T-helper 1 cell treated with Interleukin-12 subunit alpha and Interleukin-12 subunit beta and Interleukin-4 antibody, amounts not matched to agents 30 μg/mL and 1 μg/mL, for 36 hours (primary cell): ENCODE results near the gene HOXD13.

Experiments used
- H3K27ac Mint-ChIP-seq: one replicate; pipeline ENCODE4 v1.8.0; 2021; ENCODE audit warnings: mild to moderate bottlenecking, mixed read lengths
- H3K27me3 Mint-ChIP-seq: one replicate; pipeline ENCODE4 v1.8.0; 2021; ENCODE audit warnings: low read depth, mixed read lengths
- H3K36me3 Mint-ChIP-seq: one replicate; pipeline ENCODE4 v1.8.0; 2021; ENCODE audit warnings: low read depth, mixed read lengths
- H3K4me1 Mint-ChIP-seq: one replicate; pipeline ENCODE4 v1.8.0; 2021; ENCODE audit warnings: low read depth, mixed read lengths
- H3K4me3 Mint-ChIP-seq: one replicate; pipeline ENCODE4 v1.8.0; 2021; ENCODE audit warnings: mild to moderate bottlenecking, moderate library complexity, mixed read lengths
- H3K9me3 Mint-ChIP-seq: one replicate; pipeline ENCODE4 v1.8.0; 2021; ENCODE audit warnings: mixed read lengths

The HOXD13 gene

DNA sequence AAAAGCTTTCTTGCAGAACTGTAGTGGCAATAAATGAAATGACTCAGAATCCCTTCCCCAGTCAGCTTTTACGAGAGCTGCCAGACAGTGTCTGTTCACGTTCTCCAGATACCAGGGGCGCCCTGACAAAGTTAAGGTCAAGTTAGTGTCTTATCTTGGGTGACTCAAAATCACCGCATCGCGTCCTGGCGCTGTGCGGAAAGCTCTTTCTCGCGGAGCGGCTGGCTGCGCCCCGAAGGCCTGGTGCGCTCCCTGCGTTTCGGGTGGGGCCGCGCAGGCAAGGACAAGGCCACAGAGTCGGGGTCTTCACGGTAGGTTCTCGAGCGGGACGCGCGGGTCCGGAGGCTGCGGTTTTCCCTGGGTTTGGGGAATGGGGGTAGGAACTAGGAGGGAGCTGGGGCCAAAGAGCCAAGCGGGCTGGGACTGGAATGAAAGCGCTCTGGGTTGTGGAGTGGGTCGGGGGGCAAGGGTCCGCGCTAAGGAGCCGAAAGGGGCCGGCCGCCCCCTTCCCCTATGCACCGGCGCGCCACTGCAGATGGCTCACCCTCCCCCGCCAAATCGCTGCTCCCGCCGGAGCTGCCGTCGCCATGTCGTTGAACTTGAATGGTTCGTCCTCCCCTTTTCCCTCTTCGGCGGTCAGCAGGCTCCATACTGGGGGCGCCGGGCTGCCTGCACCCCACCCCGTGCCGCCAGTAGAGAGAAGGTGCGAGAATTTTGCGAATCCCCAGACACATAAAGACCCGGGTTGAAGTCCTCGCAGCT, 12.0 kb downstream of the HOXD13 start:
- Mint-ChIP-seq H3K27me3 (peaks cover 86% of the 10 kb centered on the region), H3K27ac (peak overlapping the region; percentile 32), H3K9me3 (peaks cover 2% of the 10 kb centered on the region), H3K4me1 (peaks cover 8% of the 10 kb centered on the region), H3K4me3 (no peak overlapping the region), H3K36me3 (no peaks in the 10 kb centered on the region)

DNA sequence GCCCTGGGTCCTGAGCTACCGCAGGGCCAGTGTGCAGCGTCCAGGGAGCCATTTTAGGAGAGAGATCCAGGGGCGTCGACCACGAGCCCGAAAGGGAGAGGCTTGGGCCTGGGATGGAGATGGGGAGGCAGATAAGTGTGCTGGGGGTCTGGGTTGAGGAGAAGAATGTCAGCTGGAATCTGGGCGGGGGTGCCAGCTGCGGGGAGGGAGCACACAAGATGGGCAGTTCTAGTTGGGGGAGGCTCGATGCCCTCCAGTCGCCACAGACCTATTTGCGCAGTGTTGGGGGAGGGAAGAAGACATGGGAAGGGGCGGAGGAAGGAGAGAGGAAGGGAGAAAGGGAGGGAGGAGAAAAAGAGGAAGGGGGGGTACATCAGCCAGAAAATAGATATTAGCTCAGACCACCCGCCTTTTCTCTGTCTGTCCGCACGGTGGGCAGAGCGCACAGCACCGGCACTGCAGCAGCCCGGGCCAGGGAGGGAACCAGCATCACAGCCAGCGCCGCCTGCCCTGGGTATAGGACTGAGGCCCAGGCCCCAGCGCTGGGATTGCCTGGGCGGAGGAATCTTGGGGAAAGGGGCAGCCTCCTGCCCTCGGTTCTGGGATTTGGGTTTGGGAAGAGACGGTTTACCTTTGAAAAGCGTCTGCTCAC, 12.7 kb downstream of the HOXD13 start:
- H3K36me3 Mint-ChIP-seq, result no peaks in the 10 kb centered on the region
- H3K4me1 Mint-ChIP-seq, result peaks cover 8% of the 10 kb centered on the region
- no peak overlapping the region for H3K4me3 Mint-ChIP-seq
- peaks cover 3% of the 10 kb centered on the region for H3K9me3 Mint-ChIP-seq
- H3K27ac Mint-ChIP-seq, result peak overlapping the region; percentile 67
- peaks cover 88% of the 10 kb centered on the region for H3K27me3 Mint-ChIP-seq

DNA sequence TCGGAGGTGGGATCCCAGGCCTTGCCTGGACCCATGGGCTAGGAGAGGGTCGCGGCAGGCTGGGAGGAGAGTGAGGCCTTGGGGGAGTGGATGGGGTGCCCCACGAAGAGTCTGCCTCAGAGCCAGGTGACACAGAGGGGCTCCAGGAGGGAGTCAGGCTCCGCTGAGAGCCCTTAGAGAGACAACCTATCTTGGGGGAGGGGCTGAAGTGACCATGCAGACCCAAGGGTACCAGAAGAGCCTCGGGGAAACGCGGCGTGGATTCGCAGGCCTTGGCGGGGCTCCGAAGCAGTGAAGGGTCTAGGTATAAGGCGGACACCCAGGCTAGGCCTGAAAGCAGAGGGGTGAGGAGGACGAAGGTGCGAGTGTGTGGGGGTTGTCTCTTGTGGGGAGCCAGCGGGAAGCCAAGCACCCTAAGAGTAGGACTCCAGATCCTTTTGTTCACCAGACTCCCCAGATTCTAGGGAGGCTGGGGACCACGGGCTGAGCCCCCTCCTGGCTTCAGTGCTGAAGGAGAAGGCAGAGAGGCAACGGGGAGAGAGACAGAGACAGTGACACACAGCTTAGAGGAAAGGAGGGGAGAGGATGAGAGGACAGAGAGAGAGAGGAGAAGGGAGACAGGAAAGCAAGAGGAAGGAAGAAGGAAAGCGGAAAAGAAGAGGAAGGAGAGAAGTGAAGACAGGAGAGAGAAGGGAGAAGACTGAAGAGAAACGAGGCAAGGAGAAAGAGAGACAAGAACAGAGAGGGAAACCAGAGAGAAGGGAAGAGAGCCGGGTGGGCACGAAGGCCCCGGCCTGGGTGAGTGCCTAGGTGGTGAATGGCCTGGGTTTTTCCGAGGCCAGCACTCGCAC, 13.4 kb downstream of the HOXD13 start:
- H3K4me3 Mint-ChIP-seq, result peak overlapping the region; percentile 8
- H3K4me1 Mint-ChIP-seq, result peaks cover 8% of the 10 kb centered on the region
- no peaks in the 10 kb centered on the region for H3K36me3 Mint-ChIP-seq
- H3K27me3 Mint-ChIP-seq, result peaks cover 89% of the 10 kb centered on the region
- peak overlapping the region; percentile 67 for H3K27ac Mint-ChIP-seq
- H3K9me3 Mint-ChIP-seq, result peaks cover 3% of the 10 kb centered on the region

DNA sequence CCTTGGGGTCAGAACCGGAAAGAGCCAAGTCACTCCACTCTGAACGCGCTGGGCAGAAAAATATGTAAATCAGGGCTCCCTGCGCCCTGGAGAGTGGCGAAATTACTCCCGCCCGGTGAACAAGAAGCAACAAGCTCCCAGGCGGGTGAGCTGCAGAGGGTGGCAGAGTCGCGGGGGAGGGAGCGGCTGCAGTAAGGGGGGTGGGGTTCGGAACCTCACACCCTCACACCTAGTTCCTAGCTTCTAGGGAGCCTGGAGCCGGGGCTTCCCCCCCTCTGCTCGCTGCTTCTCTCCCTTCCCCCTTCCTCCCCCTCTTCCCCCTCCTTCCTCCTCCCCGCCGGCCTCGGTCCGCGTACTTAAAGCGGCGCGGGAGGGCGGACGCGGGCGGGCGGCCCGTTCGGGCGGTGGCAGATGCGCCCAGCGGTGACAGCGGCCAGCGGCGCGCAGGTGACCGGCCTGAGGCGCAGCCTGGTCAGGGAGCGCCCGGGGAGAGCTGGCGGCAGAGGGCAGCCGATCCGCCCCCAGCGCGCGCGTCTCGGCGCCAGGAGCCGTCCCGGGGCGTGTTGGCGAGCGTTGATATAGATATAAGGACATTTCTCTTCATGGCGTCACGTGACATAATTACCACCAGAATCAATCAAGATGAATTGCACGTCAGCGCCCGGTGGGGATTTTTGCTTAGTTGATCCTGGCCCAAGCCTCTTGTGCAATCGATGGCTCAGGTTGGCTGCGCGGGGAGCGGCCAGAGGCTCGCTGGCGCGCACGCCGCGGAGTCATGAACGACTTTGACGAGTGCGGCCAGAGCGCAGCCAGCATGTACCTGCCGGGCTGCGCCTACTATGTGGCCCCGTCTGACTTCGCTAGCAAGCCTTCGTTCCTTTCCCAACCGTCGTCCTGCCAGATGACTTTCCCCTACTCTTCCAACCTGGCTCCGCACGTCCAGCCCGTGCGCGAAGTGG, 14.3 kb downstream of the HOXD13 start, which contains the start of gene HOXD11:
Gene HOXD11 (plus strand): TSS at position 700 of the 959 bp plus-strand sequence. CDS start 76 bp downstream, at position 776.
- Mint-ChIP-seq H3K36me3 (no peaks in the 10 kb centered on the region), H3K27me3 (peaks cover 89% of the 10 kb centered on the region), H3K4me1 (peaks cover 8% of the 10 kb centered on the region), H3K27ac (peak within 1 kb of the TSS; percentile 67), H3K9me3 (peaks cover 3% of the 10 kb centered on the region), H3K4me3 (peak within 1 kb of the TSS; percentile 8)

DNA sequence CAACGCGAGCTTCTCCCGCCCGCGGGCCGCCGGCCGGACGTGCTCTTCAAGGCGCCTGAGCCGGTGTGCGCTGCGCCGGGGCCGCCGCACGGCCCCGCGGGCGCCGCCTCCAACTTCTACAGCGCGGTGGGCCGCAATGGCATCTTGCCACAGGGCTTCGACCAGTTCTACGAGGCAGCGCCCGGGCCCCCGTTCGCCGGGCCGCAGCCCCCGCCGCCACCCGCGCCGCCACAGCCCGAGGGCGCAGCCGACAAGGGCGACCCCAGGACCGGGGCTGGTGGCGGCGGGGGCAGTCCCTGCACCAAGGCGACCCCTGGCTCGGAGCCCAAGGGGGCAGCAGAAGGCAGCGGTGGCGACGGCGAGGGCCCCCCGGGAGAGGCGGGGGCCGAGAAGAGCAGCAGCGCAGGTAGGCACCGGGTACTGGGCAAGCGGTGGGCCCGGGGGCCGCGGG, 15.2 kb downstream of the HOXD13 start:
- Mint-ChIP-seq H3K4me1 (peaks cover 8% of the 10 kb centered on the region), H3K9me3 (peaks cover 3% of the 10 kb centered on the region), H3K4me3 (no peak overlapping the region)

DNA sequence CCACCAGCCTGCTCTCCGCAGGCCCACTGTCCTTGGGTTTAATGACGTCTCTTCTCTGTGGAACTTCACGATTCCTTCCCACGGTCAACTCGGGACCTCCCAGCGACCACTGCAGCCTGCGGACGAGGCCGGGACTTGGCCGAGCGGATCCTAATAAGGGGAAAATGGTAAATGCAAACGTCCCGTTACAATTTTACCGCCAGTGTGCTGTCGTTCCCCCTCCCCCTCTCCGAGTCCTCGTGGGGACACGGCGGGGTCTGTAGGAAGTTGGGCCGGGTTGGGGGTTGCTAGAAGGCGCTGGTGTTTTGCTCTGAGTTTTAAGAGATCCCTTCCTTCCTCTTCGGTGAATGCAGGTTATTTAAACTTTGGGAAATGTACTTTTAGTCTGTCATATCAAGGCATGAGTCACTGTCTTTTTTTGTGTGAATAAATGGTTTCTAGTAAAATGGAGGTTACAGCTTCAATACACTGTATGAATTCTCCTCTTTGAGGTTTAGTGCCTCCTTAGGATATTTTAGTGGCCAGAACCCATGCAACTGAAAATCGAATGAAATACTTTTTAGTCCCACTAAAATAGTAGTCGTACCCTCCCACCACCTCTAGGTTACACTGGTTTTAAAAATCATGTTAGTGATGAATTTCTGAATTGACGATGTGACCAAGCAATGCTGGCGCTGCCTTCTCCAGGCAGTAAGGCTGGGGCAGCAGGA, 16.8 kb downstream of the HOXD13 start:
- peaks cover 8% of the 10 kb centered on the region for H3K4me1 Mint-ChIP-seq
- H3K27ac Mint-ChIP-seq, result peak overlapping the region; percentile 91
- H3K9me3 Mint-ChIP-seq, result peaks cover 3% of the 10 kb centered on the region
- H3K36me3 Mint-ChIP-seq, result no peaks in the 10 kb centered on the region
- peak overlapping the region; percentile 37 for H3K4me3 Mint-ChIP-seq
- H3K27me3 Mint-ChIP-seq, result peaks cover 89% of the 10 kb centered on the region

More for the DNA sequence above, 15.2 kb downstream of the HOXD13 start:
- Mint-ChIP-seq H3K27ac (no peak overlapping the region), H3K27me3 (peaks cover 89% of the 10 kb centered on the region), H3K36me3 (no peaks in the 10 kb centered on the region)

DNA sequence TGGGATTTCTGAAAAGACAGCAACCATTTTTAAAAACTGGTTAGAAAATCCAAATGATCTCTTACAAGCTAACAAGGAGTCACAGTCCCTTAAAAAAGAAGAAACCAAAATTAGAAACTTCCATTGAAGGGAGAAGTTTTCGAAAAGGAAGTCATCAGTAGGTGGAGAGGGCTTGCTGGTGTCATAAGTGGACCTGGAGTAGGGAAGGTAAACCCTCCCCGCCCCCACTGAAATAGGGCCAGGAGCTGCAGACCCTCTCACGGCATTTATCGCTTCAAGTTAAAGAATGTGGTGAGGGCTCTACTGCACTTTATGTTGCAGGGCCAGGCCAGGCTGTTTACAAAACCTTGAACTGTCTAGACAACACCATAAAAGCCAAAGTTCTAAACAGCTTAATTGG, 17.4 kb downstream of the HOXD13 start:
- H3K9me3 Mint-ChIP-seq, result peaks cover 3% of the 10 kb centered on the region

DNA sequence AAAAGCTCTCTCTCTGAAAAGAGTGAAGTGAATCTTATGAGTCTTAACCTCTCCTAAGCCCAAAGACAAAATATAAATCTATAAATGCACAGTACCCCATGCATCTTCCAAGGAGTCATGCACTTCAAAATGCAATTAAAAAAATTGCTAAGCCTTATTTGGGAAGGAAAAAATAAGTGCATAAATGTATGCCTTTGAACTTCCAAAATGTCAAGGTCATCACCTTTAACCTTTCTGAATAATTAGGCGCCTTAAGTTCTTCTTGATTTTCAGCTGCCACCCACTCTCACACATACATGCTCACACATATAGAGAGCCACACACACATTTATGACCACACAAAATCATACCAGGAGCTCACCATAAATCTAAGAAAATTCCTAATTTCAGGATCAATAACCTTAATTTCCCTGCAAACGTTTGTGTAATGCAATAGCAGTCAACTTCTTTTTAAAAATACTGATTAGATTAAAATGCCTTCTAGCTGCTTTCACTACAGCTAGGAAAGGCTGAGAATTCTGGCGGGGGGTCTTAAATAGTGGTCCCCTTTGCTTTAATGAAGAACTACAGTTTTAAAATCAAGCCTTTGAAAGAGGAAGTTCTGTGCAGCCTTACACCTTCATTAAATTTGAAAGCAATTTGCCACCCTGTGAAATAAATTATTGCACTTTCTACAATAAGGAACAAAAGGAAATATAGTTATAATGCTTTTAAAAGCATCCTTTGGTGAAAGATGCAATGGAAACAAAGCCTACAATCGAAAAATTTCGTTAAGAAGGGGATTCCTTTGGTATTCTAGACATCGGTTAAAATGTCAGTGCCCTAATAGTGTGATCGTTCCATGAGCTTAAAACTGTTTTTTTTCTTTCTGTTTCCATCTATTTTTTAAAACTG, 18.1 kb downstream of the HOXD13 start:
- H3K36me3 Mint-ChIP-seq, result no peaks in the 10 kb centered on the region
- H3K4me1 Mint-ChIP-seq, result peaks cover 8% of the 10 kb centered on the region
- peak overlapping the region; percentile 65 for H3K27ac Mint-ChIP-seq
- H3K9me3 Mint-ChIP-seq, result peaks cover 3% of the 10 kb centered on the region
- no peak overlapping the region for H3K4me3 Mint-ChIP-seq
- H3K27me3 Mint-ChIP-seq, result peaks cover 86% of the 10 kb centered on the region

More for the DNA sequence above, 17.4 kb downstream of the HOXD13 start:
- Mint-ChIP-seq H3K4me3 (no peak overlapping the region), H3K27me3 (peaks cover 89% of the 10 kb centered on the region), H3K27ac (no peak overlapping the region), H3K4me1 (peaks cover 8% of the 10 kb centered on the region), H3K36me3 (no peaks in the 10 kb centered on the region)

DNA sequence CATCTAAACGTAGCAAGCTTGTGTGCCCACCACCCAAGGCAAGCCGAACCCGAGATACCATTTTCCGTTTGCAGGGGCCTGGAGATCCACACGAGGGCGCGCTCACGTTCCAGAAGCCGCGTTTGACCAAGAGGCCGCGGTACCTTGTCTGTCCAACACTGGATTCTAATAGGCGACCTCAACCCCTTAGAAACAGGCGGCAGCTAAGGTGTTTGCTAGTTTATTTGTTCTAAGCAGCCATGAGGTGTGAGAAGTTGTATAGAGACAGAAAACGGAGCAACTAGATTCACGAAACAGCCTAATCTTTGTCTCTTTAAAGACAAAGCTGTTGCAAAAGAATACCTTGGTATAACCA, 18.8 kb downstream of the HOXD13 start:
- H3K4me3 Mint-ChIP-seq, result no peak overlapping the region
- no peaks in the 10 kb centered on the region for H3K36me3 Mint-ChIP-seq
- H3K9me3 Mint-ChIP-seq, result peaks cover 3% of the 10 kb centered on the region
- H3K27me3 Mint-ChIP-seq, result peaks cover 85% of the 10 kb centered on the region
- peak overlapping the region; percentile 65 for H3K27ac Mint-ChIP-seq
- H3K4me1 Mint-ChIP-seq, result peaks cover 5% of the 10 kb centered on the region

DNA sequence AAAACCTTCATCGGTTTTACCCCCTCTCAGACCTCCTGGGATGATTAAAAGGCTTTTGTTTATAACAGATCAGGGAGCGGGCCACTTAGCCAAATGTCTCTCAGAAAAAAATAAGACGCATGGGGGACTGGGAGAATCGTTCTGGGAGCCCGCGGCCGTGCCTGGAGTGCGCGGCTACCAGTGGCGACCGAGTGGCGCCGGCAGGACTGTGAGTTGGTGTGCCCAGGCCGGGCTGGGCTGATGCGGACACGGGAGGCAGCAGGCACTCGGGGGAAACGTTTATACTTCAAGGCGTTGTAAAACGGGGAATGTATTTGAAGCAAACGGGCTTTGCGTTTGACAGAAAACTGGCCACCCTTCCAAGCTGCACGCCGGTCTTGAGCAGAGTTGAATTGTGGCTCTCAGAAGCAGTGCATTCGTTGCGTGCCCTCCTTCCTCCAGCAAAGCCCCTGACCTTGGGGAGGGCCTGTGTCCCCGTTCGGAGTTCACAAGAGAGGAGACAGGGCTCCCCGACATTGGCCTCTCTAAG, 19.4 kb downstream of the HOXD13 start:
- H3K9me3 Mint-ChIP-seq, result peaks cover 3% of the 10 kb centered on the region
- H3K4me3 Mint-ChIP-seq, result no peak overlapping the region

DNA sequence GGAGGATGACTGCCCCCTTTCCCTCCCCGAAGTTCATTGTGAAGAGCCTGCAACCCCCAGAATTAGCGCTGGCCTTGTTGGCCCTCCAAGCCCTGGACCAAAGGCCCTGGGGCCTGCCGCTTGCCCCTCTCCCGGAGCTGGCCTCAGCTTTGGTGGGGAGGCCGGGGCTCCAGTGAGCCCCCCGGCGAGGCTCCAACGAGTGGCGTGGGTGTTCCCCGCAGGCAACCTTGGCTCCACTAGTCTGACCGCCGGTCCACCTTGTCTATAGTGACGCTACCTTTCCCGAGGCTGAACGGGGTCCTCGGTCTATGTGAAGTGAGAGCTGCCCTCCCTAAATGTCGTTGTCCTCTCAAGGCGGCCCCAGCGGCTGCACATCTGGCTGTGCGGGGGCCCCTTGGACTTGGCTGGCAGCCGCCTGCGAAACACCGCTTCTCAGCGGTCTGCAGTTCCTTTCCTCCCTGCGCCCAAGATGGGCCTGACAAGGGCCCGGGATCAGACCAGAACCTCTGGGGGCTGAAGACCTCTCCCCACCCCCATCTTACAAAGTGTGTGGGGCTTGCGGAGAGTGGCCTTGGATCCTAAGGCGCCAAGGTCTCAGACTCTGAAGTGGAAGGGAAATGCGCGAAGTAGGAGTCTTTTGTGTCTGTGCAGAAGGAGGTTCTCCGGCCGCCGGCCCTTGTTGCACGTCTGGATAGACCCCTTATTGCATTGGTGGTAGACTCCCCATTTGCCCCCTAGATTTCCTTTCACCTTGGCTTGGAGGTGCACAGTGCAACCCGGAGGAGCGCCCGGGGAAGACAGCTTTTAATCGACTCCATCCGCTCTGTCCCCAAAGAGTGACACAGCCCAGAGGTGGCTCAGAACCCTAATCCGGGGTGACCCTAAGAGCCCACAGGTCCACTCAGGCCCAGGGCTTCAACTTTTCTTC, 20.1 kb downstream of the HOXD13 start:
- peaks cover 3% of the 10 kb centered on the region for H3K9me3 Mint-ChIP-seq
- no peak overlapping the region for H3K27ac Mint-ChIP-seq
- H3K4me3 Mint-ChIP-seq, result no peak overlapping the region
- no peaks in the 10 kb centered on the region for H3K36me3 Mint-ChIP-seq
- peaks cover 4% of the 10 kb centered on the region for H3K4me1 Mint-ChIP-seq
- peaks cover 91% of the 10 kb centered on the region for H3K27me3 Mint-ChIP-seq

More for the DNA sequence above, 19.4 kb downstream of the HOXD13 start:
- no peaks in the 10 kb centered on the region for H3K36me3 Mint-ChIP-seq
- peak overlapping the region; percentile 45 for H3K27ac Mint-ChIP-seq
- peaks cover 88% of the 10 kb centered on the region for H3K27me3 Mint-ChIP-seq
- peaks cover 4% of the 10 kb centered on the region for H3K4me1 Mint-ChIP-seq
